ENCODE measurements around the gene B4GAT1. TPM values are rescaled to one million over a fixed set of nuclear protein-coding genes. Genes with fewer than 3 reads are reported as not detected.
"Not testable (repeated sequence)": the region's sequence is repeated elsewhere in the genome, so short reads cannot be mapped to it uniquely, and the experiment has no call there.

B4GAT1 gene
- total RNA-seq = 40.8 TPM

- peak; percentile 96 for DNase-seq
Observed at GRCh38 chr11:66347425-66348276, at the start of gene B4GAT1. Gene B4GAT1 (minus strand): TSS chr11:66347629. CDS start chr11:66347545, 84 bp downstream.

GRCh38 chr11:66393954-66394353 lies 46.5 kb upstream of the B4GAT1 start:
- no peak for DNase-seq

- DNase-seq = no peak
Observed at GRCh38 chr11:66391322-66391721, 43.9 kb upstream of the B4GAT1 start.

GRCh38 chr11:66388780-66389386 lies 41.5 kb upstream of the B4GAT1 start:
- DNase-seq = peak; percentile 70

- peak; percentile 90 for DNase-seq
Observed at GRCh38 chr11:66386171-66387069, 39.0 kb upstream of the B4GAT1 start.

- not testable (repeated sequence) for DNase-seq
Observed at GRCh38 chr11:66384316-66384715, 36.9 kb upstream of the B4GAT1 start.

GRCh38 chr11:66380264-66380663 lies 32.8 kb upstream of the B4GAT1 start:
- not testable (repeated sequence) for DNase-seq

- not testable (repeated sequence) for DNase-seq
Observed at GRCh38 chr11:66373690-66374287, 26.4 kb upstream of the B4GAT1 start.

- DNase-seq = peak; percentile 57
Observed at GRCh38 chr11:66373265-66373664, 25.8 kb upstream of the B4GAT1 start.

GRCh38 chr11:66371627-66372415 lies 24.4 kb upstream of the B4GAT1 start, which contains the start of gene SLC29A2:
Gene SLC29A2 (minus strand): TSS chr11:66371760. CDS start chr11:66371591, 169 bp downstream.
- DNase-seq = peak; percentile 79

- peak; percentile 81 for DNase-seq
Observed at GRCh38 chr11:66369073-66369894, 21.9 kb upstream of the B4GAT1 start.

GRCh38 chr11:66368484-66368883 lies 21.1 kb upstream of the B4GAT1 start:
- DNase-seq = no peak

- no peak for DNase-seq
Observed at GRCh38 chr11:66367561-66368312, 20.3 kb upstream of the B4GAT1 start.

GRCh38 chr11:66366844-66367477 lies 19.5 kb upstream of the B4GAT1 start:
- DNase-seq = no peak

GRCh38 chr11:66365711-66366619 lies 18.5 kb upstream of the B4GAT1 start:
- no peak for DNase-seq

- DNase-seq = no peak
Observed at GRCh38 chr11:66365166-66365565, 17.7 kb upstream of the B4GAT1 start.

- no peak for DNase-seq
Observed at GRCh38 chr11:66363805-66364535, 16.5 kb upstream of the B4GAT1 start.
